Right atrium auricular region (tissue), 2 donors: ENCODE results near the gene API5. TPM values are rescaled to one million over a fixed set of nuclear protein-coding genes. Genes with fewer than 3 reads are reported as not detected.
A peak's percentile ranks its signal among the peaks of the same experiment; 100 is the strongest.

Experiments used
- DNase-seq: peaks from one replicate; pipeline ENCODE4 v3.0.0-alpha.2; 2019; ENCODE audit warnings: low spot score
- H3K27ac ChIP-seq, 2 donors: fragments of 200-600 bp; sonication (generic); 1 replicate in 1 of 2; 2 replicates in 1 of 2; pipeline ENCODE4 v1.5.1; 2016 to 2019
- H3K27me3 ChIP-seq, 2 donors: fragments of 200-600 bp; sonication (generic); one replicate each; pipeline versions ENCODE4 v1.5.1 to v1.6.0; 2017 to 2019
- H3K36me3 ChIP-seq: fragments of 200-600 bp; sonication (generic); one replicate; pipeline ENCODE4 v1.5.1; 2016
- H3K4me1 ChIP-seq, 2 donors: fragments of 200-600 bp; sonication (generic); one replicate each; pipeline versions ENCODE4 v1.5.1 to v1.6.0; 2017 to 2019
- H3K4me3 ChIP-seq, 2 donors: fragments of 200-600 bp; sonication (generic); 1 replicate in 1 of 2; 2 replicates in 1 of 2; pipeline ENCODE4 v1.5.1; 2017 to 2019; ENCODE audit warnings: mild to moderate bottlenecking in 1 of 2, moderate library complexity in 1 of 2
- H3K9me3 ChIP-seq, 2 donors: fragments of 200-600 bp; sonication (generic); one replicate each; pipeline ENCODE4 v1.5.1; 2019
- total RNA-seq, 2 donors: library from RNA; depleted of rRNA; stranded (reverse); fragments of >200 nt; gene quantifications; one replicate each; pipeline ENCODE4 v1.1.0, GENCODE V29; 2016
- TF ChIP-seq, protein P1 (sequence below), 2 donors: fragments of 200-600 bp; sonication (generic); IDR thresholded peaks; one replicate each; pipeline ENCODE4 v1.5.1; 2019; ENCODE audit warnings: antibody characterized with exemption in 2 of 2

API5 gene
- total RNA-seq, 2 donors from 2014 or later: 37.7 to 50.3 TPM

DNA sequence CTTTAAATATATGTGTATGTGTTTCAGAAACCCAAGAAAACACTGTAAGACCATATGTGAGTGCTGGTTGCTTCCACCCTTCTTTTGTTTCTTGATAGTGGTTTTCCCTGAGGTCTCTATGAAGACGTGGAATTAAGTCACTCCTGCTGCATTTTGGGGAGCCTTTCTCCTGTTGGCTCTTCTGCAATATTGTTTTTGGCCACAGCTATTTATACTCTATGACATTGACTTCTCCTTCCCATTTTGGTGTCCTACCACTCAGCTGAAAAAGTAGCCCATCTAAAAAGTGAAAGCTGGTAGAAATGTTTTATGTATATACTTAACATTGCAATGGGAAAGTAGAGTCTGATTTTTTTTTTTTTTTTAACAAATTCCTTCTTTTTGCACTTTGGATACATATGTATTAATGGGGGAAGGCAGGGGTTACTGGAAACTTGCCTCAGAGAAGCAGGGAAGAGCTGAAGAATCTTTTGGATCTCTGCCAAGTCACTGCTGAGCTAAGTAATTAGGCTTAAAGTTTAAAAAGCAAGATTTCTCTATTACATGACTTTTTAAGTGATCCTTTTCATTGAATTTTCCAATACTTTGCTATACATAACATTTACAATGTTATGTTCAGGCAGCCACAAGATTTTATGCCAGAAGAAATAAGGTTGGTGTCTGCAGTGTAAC lies 48.7 kb downstream of the API5 start:
- H3K27ac ChIP-seq: no peak overlapping the region

DNA sequence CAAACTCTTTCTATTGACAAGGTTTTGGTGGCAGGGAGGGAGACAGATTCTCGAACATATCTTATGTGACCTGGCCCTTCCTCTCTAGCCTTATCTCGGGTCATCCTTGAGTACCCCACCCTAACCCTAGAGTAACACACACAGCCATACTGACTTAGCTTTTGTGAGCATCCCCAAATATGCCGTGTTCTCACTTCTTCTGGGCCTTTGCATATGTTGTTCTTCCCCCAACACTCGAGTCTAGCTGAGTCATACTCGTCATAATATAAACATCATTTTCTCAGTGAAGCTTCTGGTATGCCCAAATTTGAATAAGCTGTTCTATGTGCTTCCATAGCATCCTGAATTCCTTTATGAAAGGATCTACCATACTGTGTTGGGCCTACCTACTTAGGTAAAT lies 54.9 kb downstream of the API5 start:
- Histone ChIP-seq H3K36me3 (peaks cover 7% of the 10 kb centered on the region), H3K4me3 (no peak overlapping the region), H3K9me3 (no peaks in the 10 kb centered on the region), H3K27me3 (no peaks in the 10 kb centered on the region), H3K27ac (no peak overlapping the region), H3K4me1 (peaks cover 0 to 27% of the 10 kb centered on the region in 2 donors)
- DNase-seq: no peak
- TF ChIP-seq, protein P1, sequence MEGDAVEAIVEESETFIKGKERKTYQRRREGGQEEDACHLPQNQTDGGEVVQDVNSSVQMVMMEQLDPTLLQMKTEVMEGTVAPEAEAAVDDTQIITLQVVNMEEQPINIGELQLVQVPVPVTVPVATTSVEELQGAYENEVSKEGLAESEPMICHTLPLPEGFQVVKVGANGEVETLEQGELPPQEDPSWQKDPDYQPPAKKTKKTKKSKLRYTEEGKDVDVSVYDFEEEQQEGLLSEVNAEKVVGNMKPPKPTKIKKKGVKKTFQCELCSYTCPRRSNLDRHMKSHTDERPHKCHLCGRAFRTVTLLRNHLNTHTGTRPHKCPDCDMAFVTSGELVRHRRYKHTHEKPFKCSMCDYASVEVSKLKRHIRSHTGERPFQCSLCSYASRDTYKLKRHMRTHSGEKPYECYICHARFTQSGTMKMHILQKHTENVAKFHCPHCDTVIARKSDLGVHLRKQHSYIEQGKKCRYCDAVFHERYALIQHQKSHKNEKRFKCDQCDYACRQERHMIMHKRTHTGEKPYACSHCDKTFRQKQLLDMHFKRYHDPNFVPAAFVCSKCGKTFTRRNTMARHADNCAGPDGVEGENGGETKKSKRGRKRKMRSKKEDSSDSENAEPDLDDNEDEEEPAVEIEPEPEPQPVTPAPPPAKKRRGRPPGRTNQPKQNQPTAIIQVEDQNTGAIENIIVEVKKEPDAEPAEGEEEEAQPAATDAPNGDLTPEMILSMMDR (IDR thresholded peaks at IDR 0.05): no peak

More for the DNA sequence above, 48.7 kb downstream of the API5 start:
- Histone ChIP-seq H3K4me1 (peaks cover 0 to 33% of the 10 kb centered on the region in 2 donors), H3K9me3 (no peaks in the 10 kb centered on the region), H3K36me3 (peaks cover 7% of the 10 kb centered on the region), H3K27me3 (no peaks in the 10 kb centered on the region), H3K4me3 (peak overlapping the region in 1 of 2 donors; percentile 91)
- no peak for DNase-seq
- TF ChIP-seq, protein P1 (IDR thresholded peaks at IDR 0.05): no peak

DNA sequence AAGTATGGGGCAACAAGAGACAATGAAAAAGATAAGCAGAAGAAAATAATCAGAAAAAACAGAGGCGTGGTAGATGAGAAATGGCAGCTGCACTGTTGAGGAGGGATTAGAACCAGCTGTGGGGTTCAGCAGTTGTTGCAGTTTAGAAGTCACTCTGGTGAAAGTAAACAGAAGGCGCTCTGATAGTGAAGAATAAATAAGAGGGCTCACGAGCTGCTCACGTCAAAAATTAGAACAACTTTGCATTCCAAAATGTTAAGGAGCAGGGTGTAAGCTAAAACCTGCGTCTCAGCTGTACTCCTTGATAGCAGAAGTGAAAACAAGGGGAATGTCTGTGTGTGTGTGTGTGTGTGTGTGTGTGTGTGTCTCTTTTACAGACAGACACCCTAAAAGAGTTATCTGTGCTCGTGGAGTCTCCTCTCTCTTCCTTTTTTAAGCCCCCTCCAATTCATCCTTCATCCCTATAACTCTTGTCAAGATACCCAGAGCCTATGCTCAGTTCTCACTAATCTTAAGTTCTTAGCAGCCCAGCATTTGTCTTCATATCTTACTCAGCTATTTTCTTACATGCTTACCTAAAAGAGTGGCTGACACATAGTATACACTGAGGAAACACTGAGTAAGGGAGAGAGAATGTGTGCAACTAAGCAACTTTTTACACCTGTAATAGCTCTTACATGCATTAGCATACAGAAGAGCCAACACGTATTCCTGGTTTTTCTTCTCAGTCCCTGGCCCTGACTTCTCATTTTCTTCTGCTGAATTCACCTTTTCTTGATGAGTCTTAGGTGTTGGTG lies 55.8 kb downstream of the API5 start:
- H3K4me1 ChIP-seq: peaks cover 0 to 24% of the 10 kb centered on the region in 2 donors

DNA sequence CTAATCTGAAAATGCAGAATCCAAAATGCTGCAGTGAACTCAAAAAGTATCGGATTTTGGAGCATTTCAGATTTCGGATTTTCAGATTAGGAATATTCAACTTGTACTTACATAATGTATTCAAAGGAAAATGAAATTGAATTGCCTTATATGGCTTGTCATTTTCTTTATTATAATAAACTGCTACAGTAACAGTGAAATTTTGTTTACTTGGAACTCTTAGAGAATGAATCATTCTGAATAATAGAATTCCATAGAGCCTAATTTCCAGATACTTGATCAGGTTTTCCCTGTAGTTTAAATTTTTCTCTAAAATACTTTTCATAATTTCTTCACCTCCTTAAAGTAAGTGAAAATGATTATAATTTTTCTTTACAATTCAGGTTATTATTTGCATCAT lies 64.3 kb downstream of the API5 start:
- Histone ChIP-seq H3K36me3 (peaks cover 12% of the 10 kb centered on the region), H3K4me1 (peaks cover 0 to 3% of the 10 kb centered on the region in 2 donors), H3K9me3 (no peaks in the 10 kb centered on the region), H3K27ac (no peak overlapping the region), H3K4me3 (no peak overlapping the region), H3K27me3 (no peaks in the 10 kb centered on the region)
- DNase-seq: no peak
- TF ChIP-seq, protein P1 (IDR thresholded peaks at IDR 0.05): no peak

More for the DNA sequence above, 55.8 kb downstream of the API5 start:
- DNase-seq: no peak
- no peaks in the 10 kb centered on the region for H3K9me3 ChIP-seq
- H3K36me3 ChIP-seq: peaks cover 7% of the 10 kb centered on the region
- H3K27me3 ChIP-seq: no peaks in the 10 kb centered on the region
- TF ChIP-seq, protein P1 (IDR thresholded peaks at IDR 0.05): no peak
- H3K27ac ChIP-seq: no peak overlapping the region
- no peak overlapping the region for H3K4me3 ChIP-seq

DNA sequence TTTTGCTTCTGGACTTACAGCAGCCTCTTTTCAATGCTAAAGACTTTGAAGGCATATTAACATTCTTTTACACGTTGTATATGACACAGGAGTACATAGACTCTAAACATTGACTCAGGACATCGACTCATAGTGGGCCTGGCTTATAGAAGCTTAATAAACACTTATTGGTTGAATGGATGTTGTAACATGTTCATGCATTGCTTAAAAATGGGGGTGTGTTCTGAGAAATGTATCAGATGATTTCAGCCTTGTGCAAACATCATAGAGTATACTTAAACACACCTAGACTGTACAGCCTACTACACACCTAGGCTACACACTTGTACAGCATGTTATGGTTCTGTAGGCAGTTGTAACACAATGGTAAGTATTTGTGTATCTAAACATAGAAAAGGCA lies 64.8 kb downstream of the API5 start:
- Histone ChIP-seq H3K4me3 (no peak overlapping the region), H3K4me1 (peaks cover 0 to 3% of the 10 kb centered on the region in 2 donors), H3K27ac (no peak overlapping the region), H3K27me3 (no peaks in the 10 kb centered on the region), H3K36me3 (peaks cover 12% of the 10 kb centered on the region), H3K9me3 (no peaks in the 10 kb centered on the region)
- no peak for DNase-seq
- TF ChIP-seq, protein P1 (IDR thresholded peaks at IDR 0.05): no peak
